ENCODE data around the gene TGFBRAP1.

The TGFBRAP1 gene

DNA sequence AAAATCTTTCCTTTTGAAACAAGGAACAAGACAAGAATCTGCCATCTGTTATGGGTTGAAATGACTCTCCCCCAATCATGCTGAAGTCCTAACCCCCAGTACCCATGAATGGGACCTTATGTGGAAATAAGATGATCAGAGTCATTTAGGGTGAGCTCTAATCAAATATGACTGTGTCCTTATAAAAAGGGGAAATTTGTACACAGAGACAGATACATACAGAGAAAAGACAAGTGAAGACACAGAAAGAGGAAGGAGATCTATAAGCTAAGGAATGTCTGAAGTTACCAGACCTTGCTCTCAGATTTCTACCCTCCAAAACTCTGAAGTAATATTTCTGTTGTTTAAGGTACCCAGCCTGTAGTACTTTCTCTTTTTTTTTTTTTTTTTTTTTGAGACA is 15.7 kb downstream of the TGFBRAP1 start:
- DNase-seq: no peak

DNA sequence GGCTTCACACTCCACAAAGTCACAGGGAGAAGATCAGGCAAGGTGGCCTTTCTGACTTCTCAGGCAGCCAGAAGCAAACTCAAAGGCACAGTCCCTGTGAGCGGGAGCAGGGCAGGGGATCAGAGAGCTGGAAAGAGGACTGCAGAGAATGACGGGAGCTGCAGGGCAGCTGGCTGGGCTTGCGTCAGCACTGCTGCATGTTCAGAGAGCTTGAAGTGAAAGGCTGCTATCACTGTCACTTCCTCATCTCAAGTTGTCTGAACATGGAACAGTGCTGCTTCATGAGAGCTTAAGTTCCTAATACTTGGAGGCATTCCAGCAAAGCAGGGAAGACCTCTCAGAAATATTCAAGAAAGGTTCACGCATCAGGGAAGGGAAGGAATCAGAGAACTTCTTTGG is 20.4 kb downstream of the TGFBRAP1 start:
- peak; percentile 3 for DNase-seq

DNA sequence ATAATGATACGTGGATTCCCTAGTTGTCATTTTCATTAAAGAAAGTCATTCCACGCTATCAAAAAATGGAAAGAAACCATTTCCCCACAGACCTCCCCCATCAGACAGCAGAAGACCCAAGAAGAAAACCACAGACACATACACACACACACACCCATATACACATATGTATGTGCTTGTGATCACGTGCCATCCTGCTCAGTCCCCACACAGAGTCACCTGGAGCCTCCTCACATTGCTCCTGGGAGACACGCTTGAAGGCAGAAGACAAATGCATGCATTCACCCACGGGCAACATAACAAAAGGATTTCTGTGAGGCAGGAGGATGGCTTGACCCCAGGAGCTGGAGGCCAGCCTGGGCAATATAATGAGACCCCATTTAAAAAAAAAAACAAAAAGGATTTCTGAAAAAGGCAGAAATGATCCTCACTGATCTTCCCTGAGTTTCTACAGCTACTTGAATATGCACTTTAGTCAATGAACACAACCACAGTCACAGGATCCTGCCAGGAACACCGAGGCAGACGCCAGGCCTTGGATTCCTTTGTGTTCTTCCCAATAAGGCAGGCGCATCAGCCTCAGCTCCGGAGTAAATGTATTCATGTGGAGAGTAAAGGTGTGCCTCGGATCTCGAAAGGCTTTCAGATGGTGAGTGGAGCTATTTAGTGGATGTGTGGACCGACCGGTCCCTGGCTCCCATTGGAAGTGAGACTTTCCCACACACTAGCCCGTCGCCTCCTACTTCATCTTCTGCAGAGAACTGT is 21.0 kb downstream of the TGFBRAP1 start:
- no peak for DNase-seq

DNA sequence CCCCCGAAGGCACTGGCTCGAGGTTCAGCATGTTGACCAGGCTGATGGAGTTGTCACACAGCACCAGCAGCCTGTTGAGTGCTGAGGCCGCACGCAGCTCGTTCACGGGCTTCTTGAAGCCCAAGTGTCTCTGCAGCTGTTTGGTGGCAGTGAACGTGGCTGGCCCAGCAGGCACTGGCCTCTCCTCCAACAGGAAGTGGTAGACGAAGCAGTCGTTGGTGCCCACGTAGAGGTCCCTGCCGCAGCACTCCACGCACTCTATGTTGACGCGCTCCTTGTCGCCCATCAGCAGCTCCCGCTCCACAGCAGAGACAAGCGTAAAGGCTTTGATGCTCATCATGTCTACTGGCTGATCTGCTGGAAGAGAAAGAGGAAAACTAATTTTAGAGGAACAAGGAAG is 21.6 kb downstream of the TGFBRAP1 start:
- peak; percentile 4 for DNase-seq

DNA sequence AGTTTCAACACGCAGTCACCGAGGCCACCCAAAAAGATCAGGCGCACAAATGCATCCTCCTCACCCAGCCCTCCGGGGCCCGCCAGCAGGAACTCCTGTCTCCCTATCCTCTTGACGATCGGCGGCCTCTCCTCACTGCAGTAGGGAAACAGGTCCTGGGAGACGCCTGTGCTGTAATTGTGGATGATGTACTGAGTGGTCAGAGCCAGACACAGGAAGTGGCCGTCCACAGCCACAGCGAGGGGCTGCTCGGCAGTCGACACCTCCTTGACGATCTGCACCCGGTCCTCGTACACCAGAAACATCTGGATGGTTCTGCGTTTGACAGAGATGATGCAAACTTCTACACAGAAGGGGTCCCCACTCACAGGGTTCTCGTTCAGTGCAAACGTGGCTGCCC is 22.0 kb downstream of the TGFBRAP1 start:
- no peak for DNase-seq

DNA sequence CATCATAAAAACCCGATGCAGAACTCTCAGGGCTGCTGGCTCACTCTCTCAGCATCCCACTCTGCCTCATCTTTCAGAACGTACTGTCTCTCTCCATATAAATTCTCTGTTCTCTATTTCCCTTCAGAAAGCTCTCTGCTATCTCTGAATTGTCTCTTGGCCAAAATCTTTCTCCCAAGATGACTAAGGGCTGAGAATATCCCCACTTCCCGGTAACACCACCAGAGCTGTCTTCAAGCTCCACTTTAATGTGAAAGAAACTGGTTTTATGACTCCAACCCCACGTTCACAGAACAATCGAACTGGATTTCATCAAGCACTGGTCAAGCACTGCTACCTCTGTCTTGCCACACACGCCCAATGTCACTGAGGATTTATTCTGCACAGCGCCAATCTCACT is 22.4 kb downstream of the TGFBRAP1 start:
- no peak for DNase-seq

DNA sequence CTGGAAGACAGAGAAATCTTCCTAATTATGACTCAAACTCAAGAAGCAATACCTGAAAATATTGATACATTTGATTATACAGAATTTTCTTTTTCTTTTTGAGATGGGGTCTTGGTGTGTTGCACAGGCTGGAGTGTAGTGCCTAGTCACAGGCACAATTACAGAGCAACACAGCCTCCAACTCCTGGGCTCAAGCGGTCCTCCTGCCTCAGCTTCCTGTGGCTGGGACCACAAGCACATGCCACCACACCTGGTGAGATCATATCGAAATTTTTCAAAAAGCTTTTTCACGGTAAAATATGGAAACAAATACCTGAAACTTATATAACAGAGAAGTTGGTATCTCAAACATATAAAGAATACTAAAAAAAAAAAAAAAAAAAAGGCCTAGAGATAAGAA is 27.9 kb downstream of the TGFBRAP1 start:
- no peak for DNase-seq

DNA sequence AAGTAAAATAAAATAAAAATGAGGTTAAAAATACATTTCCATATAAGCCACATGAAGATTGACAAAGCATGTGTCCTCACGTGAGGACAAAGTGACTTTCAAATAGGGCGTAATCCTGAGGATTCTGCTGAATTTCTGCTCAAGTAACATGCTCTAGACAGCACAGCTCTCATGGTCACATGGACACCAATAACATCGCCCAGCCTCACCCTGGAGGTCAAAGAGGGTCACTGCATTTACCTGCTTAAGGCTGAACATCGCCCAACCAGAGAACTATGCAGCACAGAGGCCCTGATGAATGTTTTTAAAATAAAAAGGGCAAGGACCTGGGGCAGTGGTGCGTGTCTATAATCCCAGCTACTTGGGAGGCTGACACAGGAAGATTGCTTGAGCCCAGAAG is 30.2 kb downstream of the TGFBRAP1 start:
- no peak for DNase-seq

DNA sequence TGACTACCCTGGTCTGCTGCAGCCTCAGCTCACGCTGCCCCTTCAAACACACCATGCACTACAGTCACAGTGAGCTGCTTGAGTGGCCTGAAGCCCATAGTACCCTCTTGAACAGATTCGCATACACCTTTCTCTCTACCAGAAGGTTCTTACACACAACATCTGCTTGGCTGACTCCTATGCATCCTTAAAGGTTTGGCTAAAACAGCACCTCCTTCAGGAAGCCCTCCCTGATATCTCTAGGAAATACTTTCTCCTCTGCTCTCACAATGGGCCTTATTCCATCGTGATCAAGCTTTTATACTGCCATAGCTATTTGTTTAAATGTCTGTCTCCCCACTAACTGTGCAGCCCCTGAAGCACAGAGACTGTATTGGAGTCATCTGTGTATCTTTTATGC is 31.5 kb downstream of the TGFBRAP1 start:
- DNase-seq: no peak

DNA sequence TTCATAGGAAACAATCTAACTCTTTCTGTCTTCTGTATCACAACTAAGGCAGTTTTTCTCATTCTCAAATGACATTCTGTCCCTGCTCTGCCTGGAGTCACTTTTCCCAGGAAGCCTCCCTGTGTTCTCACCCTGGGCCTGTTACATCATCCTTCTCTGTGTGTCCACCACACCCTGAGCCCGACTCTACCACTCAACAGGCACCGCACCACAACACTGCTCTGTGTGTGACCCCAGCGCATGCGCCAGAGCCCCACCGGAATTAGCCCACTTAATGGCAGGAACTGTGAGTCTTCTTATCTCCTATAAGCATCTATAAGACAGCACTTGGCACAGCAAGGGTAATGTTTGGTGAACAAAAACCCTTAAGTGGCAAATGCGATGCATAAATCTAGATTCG is 32.3 kb downstream of the TGFBRAP1 start:
- DNase-seq: no peak

DNA sequence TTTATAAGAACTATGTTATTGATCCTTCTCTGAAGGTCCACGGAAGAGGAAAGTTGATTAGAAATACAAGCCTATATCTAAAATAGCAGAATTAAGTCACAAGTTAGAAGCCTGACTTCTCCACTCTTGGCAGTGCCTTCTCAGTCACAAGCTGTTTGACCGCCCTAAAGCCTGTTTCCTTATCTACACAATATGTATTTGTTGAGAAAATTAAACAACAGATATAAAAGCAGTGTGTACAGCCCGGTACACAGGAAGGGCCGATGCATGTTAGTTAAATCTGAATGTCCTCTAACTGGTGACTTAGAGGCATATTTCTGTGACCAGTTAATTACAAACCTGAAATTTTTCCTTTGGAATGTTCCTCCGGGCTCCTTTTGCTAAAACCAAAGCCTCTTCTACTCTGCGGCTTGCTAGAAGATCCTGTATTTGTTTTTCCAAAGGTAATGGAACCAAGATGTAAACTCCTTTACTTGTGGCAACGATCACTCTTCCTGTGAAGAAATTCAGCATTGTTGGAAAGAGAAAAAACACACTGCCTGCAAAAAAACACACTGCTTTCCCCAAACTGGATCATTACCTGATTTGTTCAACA is 33.4 kb downstream of the TGFBRAP1 start:
- no peak for DNase-seq

DNA sequence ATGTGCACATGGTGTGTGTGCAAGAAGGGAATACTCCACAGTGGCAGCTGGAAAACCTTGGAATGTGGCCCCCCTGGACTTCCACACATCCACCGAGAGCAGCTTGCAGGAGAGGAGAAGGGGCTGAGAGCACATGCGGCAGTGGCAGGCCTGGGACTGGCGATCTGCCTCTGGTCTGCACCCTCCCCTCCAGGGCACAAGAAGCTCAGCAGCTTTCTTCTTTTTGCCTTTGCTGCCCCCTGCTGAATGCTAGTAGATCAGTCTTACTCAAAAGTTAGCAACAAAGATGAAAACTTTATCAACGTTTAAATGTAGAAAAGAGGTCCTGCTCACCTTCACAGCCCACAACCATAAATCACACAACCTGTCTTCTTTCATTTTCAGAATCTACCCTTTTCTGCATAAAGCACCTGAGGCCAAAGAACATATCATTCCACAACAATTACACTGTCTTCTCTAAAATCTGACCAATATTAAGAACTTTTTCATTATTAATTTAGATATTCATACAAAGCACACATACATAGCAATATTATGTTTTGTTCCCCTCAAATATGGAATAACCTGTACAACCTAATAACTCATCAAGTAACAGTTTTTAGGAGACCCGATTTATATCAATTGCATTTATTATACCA is 34.6 kb downstream of the TGFBRAP1 start:
- DNase-seq: peak; percentile 32

DNA sequence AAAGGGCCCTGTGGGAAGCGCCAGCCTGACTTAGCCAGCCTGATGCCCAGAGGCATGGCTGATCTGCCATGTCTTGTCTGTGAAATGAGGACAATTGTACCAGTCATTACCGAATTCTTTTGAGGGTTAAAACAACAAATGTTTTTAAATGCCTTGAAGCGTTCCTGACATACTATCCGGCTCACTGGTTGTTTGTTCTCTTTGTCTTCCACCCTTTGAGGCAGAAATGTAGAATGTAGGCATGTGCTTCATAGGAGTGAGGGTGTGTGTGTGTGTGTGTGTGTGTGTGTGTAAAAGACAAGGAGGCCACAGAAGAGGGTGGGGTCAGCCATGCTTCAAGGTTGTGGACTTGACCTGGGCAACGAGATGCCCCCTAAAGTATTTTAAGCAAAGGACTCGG is 35.5 kb downstream of the TGFBRAP1 start:
- no peak for DNase-seq

DNA sequence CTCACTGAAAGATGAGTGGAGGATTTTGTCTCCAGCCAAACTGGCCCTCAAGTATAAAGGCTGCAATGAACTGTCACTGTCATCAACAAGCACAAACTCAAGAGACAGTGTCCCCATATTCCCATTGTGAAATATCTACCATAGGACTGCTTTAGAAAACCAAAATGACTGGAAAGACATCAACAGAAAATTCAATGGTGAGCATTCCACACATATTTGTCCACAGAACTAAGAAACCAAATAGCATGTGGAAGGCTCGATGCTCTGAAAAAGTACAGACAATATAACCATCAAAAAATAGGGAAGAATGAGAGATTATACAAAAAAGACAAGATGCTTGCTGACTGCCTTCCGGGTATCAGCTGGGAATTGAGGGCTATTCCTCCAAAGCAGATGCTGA is 37.6 kb downstream of the TGFBRAP1 start:
- no peak for DNase-seq

DNA sequence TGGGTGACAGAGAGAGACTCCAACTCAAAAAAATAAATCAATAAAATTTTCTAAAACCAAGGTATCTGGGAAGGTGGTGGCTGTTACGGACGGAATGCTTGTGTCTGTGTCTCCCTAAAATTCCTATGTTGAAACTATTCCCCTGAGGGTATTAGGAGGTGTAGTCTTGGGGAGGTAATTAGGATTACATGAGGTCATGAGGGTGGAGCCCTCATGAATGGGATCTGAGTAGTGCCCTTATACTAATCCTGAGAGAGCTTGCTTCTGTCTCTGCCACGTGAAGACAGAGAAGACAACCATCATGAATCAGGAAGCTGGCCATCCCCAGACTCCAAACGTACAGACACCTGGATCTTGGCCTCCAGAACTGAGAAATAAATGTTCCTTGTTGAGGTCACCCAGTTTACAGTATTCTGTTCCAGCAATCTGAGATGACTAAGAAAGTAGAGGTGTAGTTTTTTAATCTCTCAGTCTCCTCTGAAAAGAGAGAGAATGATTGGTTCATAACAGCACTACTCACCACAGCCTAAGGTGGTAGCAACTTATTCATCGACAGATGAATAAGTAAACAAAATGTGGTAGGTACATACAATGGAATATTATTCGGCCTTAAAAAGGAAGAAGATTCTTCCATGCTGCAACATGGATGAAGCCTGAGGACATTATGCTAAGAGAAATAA is 38.4 kb downstream of the TGFBRAP1 start:
- DNase-seq: no peak

DNA sequence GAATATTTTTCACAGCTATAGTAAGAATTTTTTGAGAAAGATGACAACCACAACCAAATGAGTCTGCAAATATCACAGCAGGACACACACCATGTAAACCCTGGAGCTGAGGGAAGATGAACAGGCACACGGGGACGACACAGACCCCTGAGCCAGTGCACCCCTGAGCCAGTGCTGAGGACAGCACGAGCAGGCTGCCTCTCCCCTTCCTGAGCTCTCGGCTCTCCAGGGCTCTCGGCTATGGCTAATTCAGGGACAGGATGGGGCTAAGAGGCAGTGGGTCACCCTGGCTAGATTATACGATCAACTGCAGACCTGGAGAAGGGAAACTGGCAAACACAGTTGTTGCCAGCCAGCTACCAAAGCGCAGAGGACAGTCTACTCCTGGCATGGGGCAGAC is 41.4 kb downstream of the TGFBRAP1 start:
- DNase-seq: no peak

DNA sequence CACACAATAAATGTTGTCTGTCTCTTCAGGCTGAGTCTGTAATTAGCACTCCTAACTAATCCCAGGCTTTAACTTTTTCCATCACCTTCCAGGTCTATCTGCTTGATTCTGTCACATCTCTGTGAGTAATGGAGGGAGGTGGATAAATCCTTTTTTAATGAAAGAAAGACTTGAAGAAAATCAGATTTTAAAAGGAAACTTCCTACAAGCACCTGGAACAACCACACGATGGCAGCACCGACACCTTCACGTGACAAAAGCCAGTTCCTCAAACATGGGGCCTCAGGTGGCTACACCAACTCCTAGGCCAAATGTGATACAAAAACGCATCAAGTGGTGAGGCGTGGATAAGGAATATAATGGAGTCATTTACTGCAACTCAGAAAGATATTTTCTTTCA is 41.8 kb downstream of the TGFBRAP1 start:
- peak; percentile 16 for DNase-seq

DNA sequence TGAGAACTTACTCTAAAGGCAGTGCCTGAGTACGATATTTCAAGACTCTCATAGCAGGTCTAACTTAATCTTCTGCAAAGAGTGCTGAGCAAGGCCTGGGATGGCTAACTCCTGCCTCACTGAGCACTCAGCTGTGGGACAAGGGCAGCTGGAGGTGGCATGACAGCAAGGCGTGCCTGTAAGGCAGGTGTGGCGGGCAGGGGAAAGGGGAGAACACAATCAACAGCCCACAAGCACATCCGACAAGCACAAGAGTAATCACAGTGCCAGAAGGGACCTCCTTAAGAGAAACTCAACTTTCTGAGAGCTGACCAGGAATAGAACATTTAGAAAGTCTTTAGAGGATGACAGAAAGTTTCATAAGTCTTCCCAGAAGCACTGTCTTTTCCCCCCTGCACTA is 46.0 kb downstream of the TGFBRAP1 start:
- DNase-seq: no peak

DNA sequence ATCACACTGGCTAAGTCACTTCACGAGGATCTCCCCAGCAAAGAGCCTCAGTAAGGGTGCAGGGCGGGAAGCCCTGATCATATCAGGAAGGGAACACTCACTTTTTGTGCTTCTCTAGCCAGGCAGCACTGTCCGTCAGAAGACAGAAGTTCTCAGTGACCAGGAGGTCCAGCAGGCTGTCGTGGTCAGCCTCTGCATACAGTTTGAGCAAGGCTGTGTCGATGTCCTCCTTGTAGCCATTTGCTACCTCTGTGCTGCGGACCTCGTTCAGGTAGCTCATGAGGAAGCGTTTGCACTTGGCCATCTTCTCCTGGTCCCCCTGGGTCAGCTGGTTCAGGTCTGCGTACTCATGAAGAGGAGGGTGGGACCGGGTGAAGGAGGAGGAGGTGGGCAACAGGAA is 49.3 kb downstream of the TGFBRAP1 start:
- no peak for DNase-seq

DNA sequence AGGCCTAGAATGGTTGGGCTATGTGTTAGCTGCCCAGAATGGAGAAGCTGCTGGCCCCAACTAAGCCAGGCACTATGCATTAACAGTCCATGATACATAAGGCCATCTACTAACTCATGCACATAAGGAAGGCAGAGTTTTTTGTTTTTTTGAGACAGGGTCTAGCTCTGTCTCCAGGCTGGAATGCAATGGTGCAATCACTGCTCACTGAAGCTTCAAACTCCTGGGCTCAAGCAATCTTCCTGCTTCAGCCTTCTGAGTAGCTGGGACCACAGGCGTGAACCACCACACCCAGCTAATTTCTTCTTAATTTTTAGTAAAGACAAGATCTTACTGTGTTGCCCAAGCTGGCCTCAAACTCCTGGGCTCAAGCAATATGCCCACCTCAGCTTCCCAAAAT is 50.4 kb downstream of the TGFBRAP1 start:
- DNase-seq: no peak

DNA sequence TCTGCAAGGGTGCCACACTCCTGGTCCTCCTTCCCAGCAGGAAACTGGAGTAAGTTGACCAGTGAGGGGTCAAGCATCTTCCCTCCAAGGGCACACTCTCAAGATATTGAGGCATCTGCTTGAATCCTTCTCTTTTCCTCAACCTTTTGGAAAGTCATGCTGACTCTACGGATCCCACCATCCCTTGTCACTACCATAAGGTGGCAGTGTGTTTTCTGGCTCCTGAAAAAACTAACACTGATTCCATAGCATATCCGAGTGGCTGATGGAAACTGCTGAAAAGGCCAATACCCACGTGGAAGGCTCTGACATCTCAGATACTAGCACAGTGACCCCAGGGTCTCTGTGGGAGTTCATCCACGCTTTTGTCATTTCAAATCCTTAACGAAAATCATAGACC is 50.9 kb downstream of the TGFBRAP1 start:
- no peak for DNase-seq

DNA sequence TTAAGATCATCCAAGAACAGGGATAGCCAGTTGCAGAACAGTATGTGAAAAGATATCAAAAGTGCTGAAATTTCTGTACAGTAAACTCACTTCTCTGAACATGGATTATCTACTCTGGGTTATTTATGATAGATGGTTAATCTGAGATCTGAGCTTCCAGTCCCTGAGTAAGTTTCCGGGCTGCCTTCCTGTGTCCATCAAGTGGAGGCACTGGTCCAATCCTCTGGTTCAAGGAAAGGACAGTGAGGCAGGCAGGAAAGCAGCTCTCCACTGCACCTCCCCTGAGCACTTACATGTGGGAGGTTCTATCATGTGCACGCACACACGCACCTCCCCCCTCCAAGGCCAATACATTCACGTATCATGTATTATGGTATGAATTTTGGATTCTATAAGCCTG is 55.5 kb downstream of the TGFBRAP1 start:
- no peak for DNase-seq

DNA sequence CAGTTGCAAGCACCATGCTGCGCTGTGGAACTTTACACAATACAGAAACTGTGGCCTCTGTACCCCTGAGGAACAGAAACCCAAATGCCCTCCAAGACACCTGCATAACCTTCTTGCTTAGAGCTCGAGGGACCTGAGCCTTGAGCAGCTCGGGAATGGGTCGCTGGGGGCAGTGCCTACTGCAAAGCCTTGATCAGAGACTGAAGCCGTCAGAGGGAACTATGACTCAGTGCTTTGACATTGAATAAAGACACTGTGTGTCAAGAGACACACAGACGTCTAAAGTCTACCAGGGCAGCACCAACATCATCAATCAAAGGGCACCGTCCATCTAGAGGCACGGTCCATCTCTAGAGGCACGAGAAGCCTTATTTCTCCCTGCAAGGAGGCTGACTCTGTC is 57.4 kb downstream of the TGFBRAP1 start:
- DNase-seq: no peak

All from NCI-H510A treated with DMSO at 0.1 percent for 48 hours (cell line).